HEK293T (cell line): ENCODE measurements around the gene PCBP3.

Source experiments
- BHLHE40 ChIP-seq: fragments of 450-650 bp; IDR thresholded peaks from 2 replicates; pipeline ENCODE4 v1.6.1; 2016; ENCODE audit warnings: mild to moderate bottlenecking, moderate library complexity, borderline replicate concordance
- CTBP1 ChIP-seq: fragments of 450-650 bp; IDR thresholded peaks from 2 replicates; pipeline ENCODE4 v1.6.1; 2016; ENCODE audit warnings: borderline replicate concordance
- ELF4 ChIP-seq: fragments of 450-650 bp; IDR thresholded peaks from 2 replicates; pipeline ENCODE4 v1.6.1; 2017; ENCODE audit warnings: antibody characterized with exemption
- FOXA1 ChIP-seq: fragments of 450-650 bp; IDR thresholded peaks from 2 replicates; pipeline ENCODE4 v1.6.1; 2016; ENCODE audit warnings: mild to moderate bottlenecking
- HDGF ChIP-seq: fragments of 450-650 bp; IDR thresholded peaks from 2 replicates; pipeline ENCODE4 v1.6.1; 2017; ENCODE audit warnings: antibody characterized with exemption, borderline replicate concordance
- LEF1 ChIP-seq: fragments of 450-650 bp; IDR thresholded peaks from 2 replicates; pipeline ENCODE4 v1.6.1; 2017; ENCODE audit warnings: mild to moderate bottlenecking, borderline replicate concordance
- NFRKB ChIP-seq: fragments of 450-650 bp; IDR thresholded peaks from 2 replicates; pipeline ENCODE4 v1.6.1; 2016; ENCODE audit warnings: mild to moderate bottlenecking, moderate library complexity
- SP1 ChIP-seq: fragments of 450-650 bp; IDR thresholded peaks from 2 replicates; pipeline ENCODE4 v1.6.1; 2017
- SUZ12 ChIP-seq: fragments of 450-650 bp; IDR thresholded peaks from 2 replicates; pipeline ENCODE4 v1.6.1; 2016; ENCODE audit warnings: mild to moderate bottlenecking
- TARDBP ChIP-seq: fragments of 450-650 bp; IDR thresholded peaks from 2 replicates; pipeline ENCODE4 v1.6.1; 2016
- ZNF384 ChIP-seq: fragments of 450-650 bp; IDR thresholded peaks from 2 replicates; pipeline ENCODE4 v1.6.1; 2016

DNA sequence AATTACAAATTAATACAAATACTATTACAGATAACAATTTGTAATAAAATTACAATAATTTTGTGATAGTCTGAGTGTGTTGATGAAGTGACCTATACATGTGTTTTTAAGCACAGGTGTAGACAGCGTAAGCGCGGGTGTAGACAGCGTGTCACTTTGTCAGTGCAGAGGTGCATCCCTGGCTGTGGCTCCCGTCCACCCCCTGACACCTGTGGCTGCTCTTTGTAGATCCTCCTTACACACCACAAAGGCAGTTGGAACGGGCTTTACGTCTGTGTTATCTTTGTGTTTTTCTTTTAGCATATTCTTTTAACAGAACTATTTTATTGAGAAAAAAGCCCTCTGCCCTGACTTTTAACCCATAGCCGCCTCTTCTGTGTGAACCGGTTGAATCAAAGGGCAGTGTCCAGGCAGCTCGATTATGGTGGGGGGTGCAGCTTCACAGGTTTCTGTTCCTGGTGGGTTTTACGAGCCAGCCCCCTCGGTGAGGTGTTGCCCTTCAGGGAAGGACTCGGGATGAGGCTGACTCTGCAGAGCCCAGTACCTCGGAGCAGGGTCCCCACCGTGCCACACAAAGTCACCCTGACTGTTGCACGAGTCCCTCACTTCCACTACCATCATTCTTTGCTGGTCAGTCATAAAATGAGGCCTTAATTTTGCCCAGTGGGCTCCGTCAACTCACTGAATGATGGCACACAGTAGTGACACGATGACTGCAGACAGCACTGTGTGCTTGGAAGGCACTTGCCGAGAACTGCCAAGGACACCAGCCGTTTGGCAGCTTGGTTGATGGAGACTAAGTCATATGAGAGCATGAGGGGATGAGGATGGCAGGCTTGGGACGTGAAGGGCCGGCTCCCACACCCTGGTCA, 251.6 kb downstream of the PCBP3 start:
- TF ChIP-seq TARDBP (no peak), SUZ12 (no peak), SP1 (no peak), FOXA1 (no peak), NFRKB (no peak), HDGF (no peak), BHLHE40 (no peak), CTBP1 (no peak), ZNF384 (no peak), ELF4 (no peak), LEF1 (no peak)
